ENCODE data around the gene CLMP.
"Not testable (repeated sequence)": the region's sequence is repeated elsewhere in the genome, so short reads cannot be mapped to it uniquely, and the experiment has no call there.

The CLMP gene

GRCh38 chr11:123135863-123136446 lies 59.1 kb downstream of the CLMP start:
- no peak for DNase-seq (ENCODE audit: low spot score)

- no peak for DNase-seq (ENCODE audit: low spot score)
These were observed 62.2 kb downstream of the CLMP start for GRCh38 chr11:123132881-123133280.

DNA sequence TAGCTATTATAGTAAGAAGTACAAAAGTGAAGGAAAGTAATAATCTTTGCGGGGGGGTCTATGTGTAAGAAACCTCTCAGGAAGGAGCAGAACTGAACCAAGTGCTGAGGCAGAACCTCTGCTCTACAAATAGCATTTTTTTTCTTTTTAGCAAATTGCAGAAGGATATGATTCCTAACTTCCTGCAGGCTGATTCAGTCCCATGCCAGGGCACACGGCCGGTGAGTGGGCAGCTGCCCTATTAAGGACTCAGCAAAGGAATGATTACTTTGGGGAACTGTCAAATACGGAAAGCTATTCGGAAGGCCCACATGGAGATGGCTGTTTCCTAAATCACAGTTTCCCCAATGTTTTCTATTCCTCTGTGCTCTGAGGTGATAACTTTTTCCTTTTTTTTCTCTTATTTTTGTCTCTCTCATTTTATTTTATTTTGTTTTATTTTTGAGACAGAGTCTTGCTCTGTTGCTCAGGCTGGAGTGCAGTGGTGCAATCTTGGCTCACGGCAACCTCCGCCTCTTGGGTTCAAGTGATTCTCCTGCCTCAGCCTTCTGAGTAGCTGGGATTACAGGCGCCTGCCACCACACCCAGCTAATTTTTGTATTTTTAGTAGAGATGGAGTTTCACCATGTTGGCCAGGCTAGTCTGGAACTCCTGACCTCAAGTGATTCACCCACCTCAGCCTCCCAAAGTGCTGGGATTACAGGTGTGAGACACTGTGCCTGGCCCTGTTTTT lies 62.8 kb downstream of the CLMP start:
- not testable (repeated sequence) for DNase-seq (ENCODE audit: low spot score)

- no peak for DNase-seq (ENCODE audit: low spot score)
These were observed 65.1 kb downstream of the CLMP start for GRCh38 chr11:123129920-123130319.

DNA sequence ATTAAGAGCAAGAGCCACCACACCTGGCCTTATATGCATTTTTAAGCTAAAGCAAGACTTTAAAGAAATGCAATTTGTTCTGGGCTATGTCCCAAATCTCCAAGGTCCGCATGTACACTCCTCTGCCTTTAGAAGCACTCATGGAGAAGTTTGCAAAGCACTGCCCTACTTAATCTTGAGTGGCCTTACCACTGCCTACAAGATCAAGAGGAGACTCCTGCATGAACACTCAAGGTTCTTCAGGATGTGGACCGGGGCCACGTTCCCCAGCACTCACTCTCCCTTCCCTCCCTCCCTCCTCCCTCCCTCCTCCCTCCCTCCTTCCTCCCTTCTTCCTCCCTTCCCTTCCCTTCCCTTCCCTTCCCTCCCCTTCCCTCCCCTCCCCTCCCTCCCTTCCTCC lies 69.9 kb downstream of the CLMP start:
- DNase-seq (ENCODE audit: low spot score) = no peak

DNA sequence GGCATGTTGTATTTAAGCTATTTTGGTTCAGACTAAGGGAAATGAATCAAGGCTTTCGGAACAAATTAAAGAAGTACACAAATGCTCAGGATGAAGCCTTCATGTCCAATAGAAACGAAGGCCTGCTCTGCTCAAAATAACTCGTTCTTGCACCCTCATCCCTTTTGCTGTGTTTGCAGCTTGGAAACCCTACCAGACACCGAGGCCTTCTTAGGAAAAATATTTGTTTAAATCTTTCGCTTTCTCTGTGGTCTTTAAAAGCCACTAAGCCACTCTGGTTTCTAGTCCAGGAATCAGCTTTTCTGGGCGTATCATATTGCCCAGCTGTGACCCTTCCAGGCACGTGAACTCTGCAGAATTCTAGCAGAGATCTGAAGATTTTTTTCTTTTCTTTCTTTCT lies 72.2 kb downstream of the CLMP start:
- DNase-seq (ENCODE audit: low spot score) = no peak

- DNase-seq (ENCODE audit: low spot score) = no peak
These were observed 72.7 kb downstream of the CLMP start for GRCh38 chr11:123122341-123122740.

GRCh38 chr11:123116486-123116885 lies 78.6 kb downstream of the CLMP start:
- no peak for DNase-seq (ENCODE audit: low spot score)

DNA sequence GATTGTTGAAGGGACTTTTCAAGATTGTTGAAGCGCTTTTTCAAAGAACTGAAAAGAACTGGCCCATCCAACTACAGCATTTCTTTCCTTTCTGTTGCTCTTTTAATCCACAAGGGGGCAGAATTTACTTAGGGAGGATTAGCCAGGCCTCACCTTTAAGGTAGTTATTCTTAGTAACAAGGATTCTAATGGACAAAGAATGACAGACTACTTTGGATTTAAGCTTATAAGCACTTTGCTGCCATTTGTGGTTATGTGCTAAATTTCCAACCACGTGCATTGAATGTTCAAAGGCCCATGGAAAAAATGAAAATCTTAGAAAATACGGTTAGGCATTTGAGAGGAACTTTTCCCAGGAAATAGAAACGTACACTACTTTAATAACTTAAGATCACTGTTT lies 83.6 kb downstream of the CLMP start:
- peak; percentile 76 for DNase-seq (ENCODE audit: low spot score)

- DNase-seq (ENCODE audit: low spot score) = no peak
These were observed 84.7 kb downstream of the CLMP start for GRCh38 chr11:123110397-123110796.

DNA sequence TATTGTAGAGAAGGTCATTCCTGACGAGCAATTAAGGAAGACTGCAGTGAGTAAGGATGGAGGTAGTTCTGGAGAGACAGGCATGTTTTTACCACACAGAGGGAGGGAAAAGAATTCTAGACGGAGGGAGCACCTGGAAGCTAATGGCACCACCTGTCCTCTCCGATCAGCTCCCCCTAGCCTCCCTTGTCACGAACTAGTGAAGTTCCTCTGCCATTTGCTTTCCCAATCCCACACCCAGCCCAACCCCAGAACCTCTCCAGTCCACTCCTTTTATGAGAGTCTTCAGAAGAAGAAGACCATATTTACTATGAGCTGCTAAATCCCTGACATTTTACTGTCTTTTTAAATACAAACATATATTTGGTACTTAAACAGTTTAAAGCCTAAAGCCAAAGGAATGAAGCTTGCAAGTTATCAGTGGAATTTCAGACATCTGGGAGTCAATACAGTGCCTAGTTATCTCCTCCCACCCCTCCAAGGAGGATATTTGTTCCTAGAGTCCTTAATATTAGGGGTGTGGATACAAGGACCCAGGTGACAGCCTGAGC lies 87.0 kb downstream of the CLMP start:
- DNase-seq (ENCODE audit: low spot score) = no peak

GRCh38 chr11:123104697-123105096 lies 90.4 kb downstream of the CLMP start:
- no peak for DNase-seq (ENCODE audit: low spot score)

- DNase-seq (ENCODE audit: low spot score) = peak; percentile 66
These were observed 91.6 kb downstream of the CLMP start for GRCh38 chr11:123103326-123103980.

- DNase-seq (ENCODE audit: low spot score) = no peak
These were observed 94.5 kb downstream of the CLMP start for GRCh38 chr11:123100379-123101085.

DNA sequence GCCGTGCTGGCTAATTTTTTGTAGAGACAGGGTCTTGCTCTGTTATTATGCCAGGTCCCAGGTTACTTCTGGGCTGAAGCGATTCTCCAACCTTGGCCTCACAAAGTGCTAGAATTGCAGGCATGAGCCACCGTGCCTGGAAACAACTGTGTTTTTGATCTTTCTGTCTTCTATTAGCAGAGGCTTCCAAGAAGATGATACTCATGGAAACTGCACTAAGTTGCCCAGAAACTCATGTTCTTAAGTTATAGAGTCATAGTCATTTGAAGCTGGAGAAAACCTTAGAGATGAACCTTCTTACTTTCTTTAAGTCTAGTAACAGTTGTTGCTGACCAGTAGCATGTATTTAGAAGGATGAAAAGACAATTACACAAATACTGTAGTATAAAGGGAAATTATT lies 96.1 kb downstream of the CLMP start:
- no peak for DNase-seq (ENCODE audit: low spot score)

DNA sequence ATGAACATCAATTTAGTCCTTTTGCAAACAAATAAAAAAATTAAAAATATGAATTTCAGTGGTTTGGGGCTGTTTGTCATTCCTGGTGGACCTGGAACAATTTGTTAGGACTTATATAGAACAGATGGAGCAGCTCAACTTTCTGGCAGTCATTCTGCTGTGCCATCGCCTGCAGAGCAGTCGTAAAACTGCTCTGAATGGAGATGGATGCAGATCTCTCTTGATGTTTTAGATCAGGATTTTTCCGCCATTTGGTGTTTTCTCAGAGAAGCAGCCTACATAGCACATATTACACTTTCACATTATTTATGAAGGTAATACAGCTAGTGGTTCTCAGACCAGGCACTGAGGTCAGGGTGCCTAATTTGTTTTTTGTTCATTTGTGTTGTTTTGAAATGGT lies 101.3 kb downstream of the CLMP start:
- no peak for DNase-seq (ENCODE audit: low spot score)

- no peak for DNase-seq (ENCODE audit: low spot score)
These were observed 103.5 kb downstream of the CLMP start for GRCh38 chr11:123091506-123091905.

DNA sequence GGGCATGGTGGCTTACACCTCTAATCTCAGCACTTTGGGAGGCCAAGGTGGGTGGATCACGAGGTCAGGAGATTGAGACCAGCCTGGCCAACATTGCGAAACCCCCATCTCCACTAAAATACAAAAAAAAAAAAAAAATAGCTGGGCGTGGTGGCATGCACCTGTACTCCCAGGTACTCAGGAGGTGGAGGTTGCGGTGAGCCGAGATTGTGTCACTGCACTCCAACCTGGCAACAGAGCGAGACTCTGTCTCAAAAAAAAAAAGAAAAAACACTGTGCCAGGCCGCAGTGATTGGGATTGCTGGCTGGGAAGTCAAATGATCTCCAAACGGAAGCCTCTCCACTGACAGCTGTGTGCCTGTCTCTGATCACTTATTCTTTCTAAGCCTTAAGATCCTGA lies 104.9 kb downstream of the CLMP start:
- not testable (repeated sequence) for DNase-seq (ENCODE audit: low spot score)

- DNase-seq (ENCODE audit: low spot score) = not testable (repeated sequence)
These were observed 106.2 kb downstream of the CLMP start for GRCh38 chr11:123088896-123089295.

DNA sequence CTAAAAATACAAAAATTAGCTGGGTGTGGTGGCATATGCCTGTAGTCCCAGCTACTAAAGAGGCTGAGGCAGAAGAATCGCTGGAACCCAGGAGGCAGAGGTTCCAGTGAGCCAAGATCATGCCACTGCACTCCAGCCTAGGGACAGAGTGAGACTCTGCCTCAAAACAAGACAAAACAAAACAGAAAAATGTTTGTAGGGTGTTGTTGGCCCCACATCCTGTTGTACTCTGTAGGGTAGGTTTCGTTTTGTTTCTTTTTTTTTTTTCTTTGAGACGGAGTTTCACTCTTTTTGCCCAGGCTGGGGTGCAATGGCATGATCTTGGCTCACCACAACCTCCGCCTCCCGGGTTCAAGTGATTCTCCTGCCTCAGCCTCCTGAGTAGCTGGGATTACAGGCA lies 107.4 kb downstream of the CLMP start:
- DNase-seq (ENCODE audit: low spot score) = not testable (repeated sequence)

- no peak for DNase-seq (ENCODE audit: low spot score)
These were observed 108.7 kb downstream of the CLMP start for GRCh38 chr11:123086305-123086704.

GRCh38 chr11:123085497-123085896 lies 109.6 kb downstream of the CLMP start:
- DNase-seq (ENCODE audit: low spot score) = no peak

- DNase-seq (ENCODE audit: low spot score) = no peak
These were observed 110.6 kb downstream of the CLMP start for GRCh38 chr11:123084454-123084853.
